HG03571 (cell line): ENCODE measurements around the gene MYH15.

Experiments
- ATAC-seq: cut with Tn5 transposase; IDR thresholded peaks from one replicate; pipeline ENCODE4 v1.9.1; 2021; ENCODE audit not compliant: unreplicated experiment

Gene MYH15

DNA sequence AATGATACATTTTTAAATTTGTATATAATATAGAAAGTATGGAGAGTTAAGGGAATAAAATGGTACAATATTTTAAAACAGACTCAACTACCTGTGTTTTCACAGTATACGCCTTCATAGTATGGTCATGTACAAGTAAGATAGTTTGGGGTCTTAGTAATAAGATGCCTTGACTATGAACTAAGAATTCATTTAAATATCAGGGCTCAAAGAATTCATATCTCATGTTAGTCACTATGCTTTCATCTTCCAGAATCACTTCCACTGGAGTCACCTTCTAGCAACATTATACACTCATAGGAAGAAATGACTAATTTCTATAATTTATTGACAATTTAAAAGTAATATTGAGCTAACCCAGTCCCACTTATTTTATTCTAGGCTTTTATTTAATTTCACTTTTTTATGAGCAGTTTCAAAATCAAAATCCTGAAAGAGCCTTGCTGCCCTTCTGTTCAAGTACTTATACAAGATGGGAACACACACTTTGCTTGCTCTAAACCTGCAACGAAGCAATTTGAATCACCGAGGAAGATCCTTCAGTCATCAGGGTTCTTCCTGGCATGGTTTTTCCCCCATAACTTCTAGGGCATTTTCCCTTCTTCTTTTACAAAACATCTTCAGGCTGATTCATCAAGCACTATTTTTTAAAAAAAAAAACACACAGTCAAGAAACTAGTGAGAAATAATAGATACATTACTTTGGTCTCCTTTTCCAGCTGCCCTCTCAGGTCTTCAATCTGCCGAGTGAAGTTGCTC, 94.1 kb downstream of the MYH15 start:
- ATAC-seq: no peak

DNA sequence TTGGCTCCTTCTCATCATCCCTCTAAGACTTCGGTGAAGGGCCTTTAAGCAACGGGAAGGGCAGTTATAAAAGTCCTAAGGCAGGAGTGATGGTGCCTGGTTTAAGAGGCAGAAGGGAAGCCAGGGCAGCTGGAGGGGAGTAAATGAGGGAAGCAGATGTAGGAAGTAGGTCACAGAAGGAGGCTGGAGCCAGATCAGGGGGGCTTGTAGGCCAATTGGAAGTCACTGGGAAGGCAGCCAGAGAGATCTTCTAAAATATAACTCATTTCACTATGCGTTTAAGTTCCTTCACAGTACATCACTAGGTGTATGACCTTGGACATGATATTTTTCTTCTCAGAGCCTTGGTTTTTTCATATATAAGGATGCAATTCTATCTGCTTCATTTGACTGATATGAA, 94.7 kb downstream of the MYH15 start:
- ATAC-seq: no peak

DNA sequence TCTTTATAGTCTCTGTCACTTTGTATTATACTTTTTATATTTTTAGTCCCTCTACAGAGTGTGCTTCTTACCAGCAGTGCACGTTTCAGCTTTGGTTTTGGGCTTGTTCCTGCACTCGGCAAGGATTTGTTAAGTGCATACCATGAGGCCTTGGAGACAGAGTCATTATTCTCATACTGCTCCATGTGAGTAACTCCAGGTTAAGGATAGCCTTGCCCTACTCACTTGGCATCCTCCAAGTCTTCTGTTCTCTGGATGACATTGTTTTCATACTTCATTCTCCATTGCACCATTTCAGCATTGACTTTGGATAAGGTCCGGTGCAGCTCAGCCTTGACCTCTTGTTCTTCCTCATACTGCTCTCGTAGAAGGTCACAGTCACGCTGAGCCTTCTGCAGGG, 96.4 kb downstream of the MYH15 start:
- ATAC-seq: no peak

DNA sequence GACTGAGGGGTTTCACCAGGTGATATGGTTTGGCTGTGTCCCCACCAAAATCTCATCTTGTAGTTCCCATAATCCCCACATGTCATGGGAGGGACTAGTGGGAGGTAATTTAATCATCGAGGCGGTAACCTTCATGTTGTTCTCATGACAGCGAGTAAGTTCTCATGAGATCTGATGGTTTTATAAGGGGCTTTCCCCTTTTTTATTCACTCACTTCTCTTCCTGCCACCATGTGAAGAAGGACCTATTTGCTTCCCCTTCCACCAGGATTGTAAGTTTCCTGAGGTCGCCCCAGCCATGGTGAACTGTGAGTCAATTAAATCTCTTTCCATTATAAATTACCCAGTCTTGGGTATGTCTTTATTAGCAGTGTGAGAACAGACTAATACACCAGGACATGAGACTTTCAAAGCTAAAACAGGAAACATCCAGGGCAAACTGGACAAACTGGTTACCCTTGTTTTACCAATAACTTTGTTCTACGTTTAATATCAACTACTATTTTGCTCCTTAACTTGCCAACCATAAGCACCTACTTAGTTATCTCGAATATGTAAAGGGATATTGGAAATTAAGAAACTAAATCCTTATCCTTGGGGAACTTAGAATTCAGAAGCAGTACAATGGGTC, 98.2 kb downstream of the MYH15 start:
- ATAC-seq: no peak

DNA sequence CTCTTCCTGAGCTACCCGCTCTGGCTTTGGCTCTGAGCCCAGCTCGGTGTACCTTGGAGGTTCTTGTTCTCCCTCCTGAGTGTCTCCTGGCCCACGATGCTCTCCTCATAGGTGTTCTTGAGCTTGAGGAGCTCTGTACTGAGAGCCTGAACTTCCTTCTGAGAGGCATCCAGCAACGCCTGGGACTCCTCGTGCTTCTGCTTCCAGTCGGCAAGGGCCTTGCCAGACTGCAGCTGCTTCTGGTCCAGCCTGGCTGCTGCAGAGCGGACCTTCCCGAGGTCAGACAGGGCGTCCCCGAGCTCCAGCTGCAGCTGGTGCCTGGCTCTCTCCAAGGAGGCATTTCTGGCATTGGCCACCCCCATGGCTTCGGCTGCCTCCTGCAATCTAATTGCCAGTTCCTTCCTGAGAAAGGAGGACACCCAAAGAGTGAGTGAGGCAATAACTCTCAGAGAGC, 99.8 kb downstream of the MYH15 start:
- ATAC-seq: no peak

DNA sequence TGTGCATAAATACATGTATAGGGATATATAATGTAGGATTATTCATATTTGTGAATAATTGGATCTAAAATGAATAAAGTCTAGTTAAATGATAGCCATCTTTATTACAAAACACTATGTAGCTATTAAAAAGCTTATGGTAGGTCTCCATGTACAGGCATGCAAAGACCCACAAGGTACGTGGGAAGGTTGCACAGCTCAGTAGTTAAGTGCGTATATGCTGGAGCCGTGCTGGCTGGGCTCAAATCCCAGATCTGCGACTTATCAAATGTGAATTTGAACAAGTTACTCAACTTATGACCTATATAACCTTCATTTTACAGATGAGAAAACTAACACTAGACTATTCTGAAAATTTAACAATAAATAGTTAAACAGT, 100.6 kb downstream of the MYH15 start:
- no peak for ATAC-seq

DNA sequence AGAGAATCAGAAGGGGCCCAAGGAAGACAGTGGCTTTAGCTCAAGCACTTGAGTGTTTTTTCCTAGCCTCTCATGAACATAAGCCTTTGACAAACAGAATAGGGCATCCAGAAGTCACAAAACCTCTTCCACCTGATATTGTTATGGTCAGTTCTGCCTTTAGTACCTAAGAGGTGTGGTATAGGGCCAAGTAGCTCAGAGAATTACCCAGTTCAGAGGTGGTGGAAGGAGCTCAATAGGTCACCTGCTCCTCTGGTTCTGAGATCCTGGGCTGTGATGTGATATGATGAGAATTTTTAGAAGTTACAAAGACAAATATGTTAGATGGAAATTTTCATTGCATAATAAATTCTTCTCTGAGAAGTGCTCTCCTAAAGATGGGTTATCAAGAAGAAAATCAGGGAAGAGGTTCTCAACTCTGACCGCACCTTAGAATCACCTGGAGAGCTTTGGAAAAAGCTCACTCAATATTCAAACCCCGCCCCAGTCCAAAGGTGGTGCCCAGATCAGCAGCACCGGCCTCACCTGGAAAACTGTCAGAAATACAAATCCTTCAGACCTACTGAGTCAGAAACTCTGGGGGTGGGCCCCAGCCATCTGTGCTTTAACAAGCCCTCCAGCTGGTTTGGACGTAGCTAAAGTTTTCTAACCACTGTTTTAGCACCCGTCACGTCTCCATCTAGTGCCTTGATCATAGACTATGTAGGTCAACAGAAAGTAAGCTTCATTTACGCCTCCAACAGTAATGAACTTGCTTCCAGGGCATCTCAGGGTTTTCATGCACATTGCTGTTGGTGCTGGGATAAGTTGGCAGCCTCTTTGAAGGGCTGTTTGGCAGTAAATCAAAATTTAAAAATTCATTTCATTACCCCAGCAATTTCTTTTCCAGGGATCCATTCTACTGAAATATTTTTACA, 101.3 kb downstream of the MYH15 start:
- ATAC-seq: no peak

DNA sequence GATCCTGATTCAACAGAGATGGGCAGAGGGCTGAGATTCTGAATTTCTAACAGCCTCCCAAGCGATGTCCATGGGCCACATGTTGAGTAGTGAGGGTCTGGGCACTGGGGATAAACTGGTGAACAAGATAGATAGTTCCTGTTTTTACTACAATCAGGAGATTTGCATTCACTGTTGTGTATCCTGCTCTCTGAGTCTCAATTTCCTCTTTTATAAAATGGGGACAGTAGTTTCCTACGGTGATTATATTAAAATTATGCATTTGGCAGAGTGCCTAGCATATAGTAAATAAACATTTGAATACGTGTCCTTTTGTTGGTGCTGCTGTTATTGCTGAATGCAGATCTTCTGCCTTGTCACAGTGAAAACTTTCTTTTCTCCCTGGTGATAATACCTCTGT, 102.5 kb downstream of the MYH15 start:
- ATAC-seq: no peak

DNA sequence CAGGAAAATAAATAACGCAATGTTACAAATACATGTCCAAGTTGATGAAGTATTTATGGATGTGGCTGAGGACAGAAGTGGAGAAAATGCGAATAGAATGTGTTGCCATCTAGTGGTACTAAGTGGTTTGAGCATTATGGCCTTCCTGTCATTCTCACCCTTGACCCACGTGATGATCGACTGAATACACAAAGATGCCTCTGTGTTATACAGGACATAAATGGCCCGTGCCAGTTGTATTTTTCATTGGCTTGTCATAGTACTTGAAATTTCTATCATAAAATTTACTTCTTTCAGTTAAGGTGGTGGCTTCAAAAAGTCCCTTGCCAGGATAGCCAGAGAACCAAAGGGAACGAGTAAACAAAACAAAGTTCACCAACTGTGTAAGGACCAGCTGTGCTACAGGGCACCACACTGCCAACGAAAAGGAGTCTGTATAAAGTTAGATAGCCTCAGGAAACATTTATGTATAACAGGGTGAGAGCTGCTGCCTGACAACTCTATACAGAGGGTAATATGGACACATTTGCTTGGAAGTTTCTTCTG, 103.7 kb downstream of the MYH15 start:
- ATAC-seq: peak; percentile 84

DNA sequence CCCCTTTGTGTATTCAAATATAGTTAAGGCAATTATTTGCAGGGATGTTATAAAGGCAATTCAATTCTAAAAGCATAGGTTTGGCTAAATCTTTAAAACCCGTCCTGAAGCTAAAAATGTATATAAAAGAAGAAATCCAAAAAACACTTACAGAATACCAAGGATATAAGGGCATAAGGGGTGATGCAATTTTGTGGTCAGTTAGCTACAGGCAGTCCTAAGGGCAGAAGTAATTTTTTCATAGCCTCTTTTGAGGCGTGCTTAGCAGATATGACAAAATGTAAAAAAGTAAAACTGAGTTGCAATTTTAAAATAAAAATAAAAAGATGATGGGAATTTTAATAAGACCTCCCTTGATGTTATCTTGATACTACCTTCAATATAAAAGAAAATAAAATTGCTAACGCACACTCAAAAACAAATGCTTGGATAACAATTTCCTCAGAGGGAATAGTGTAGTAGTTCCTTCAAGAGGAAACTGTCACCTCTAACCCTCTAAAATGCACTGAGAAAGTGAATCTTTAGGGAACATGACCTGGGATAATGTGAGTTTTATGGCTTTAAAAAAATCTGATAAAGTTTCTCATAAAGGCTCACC, 104.2 kb downstream of the MYH15 start:
- ATAC-seq: no peak

DNA sequence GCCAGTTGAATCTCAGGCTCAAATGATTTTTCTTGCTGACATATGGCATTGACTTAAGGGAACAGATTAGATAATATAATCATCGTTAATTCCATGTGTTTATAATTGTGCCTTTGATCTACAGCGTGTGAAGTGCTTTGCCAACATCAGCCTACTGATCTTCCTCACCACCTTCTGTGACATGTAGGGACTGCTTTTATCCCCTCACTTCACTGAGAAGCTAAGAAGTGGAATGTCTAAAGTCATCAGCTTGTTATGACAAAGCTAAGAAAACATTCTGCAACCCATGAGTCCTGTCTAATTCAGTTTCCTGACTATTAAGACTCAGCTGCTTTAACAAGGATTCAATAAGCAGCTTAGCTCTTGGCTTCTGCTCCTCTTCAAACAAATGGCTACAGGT, 106.0 kb downstream of the MYH15 start:
- no peak for ATAC-seq

DNA sequence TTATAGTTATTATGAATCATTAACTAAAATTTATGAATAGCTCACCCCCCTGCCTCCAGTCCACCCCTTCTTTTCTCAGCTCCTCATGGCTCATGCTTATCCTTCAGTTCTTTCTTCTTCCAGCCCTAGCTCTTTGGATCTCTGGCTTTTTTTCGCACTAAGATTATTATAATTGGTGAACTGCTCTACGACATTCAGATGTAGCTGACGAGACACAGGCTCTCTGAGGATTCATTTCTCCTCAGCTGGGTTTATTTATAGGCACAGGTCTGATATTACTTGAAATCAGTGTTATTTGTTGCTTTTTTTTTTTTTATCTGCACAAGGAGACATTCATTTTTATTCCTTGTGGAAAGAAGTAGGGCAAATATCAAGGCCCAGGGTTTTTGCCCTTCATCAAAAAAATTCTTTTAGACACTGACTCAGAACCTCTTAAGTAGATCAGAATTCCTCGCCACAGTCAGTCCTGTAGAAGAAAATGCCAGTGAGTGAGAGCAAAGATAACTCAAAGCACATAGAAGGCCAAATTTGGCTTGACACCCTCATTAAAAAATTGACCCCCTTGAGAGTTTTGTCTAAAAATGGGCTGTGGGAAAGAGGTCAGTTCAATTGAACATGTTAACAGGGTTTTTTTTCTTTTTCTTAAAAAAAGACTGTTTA, 106.6 kb downstream of the MYH15 start:
- ATAC-seq: no peak

DNA sequence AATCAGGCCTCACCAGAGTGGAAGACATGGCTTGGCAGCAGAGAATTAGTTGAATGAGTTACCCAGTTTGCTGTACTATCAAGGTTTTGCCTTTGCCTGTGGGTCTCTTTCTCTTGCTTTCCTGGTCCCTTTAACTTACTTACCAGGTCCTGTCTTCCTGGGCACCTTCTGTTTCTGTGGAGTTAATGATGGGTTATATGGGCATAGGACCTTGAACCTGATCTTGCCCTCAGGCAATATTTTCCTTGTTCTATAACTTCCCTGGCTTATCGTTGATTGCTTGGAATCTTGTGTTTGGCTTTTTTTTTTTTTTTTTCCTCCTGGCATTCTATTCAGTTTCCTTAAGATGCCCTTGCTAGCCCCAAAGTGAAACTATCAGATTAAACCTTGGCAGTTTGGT, 107.2 kb downstream of the MYH15 start:
- ATAC-seq: no peak

DNA sequence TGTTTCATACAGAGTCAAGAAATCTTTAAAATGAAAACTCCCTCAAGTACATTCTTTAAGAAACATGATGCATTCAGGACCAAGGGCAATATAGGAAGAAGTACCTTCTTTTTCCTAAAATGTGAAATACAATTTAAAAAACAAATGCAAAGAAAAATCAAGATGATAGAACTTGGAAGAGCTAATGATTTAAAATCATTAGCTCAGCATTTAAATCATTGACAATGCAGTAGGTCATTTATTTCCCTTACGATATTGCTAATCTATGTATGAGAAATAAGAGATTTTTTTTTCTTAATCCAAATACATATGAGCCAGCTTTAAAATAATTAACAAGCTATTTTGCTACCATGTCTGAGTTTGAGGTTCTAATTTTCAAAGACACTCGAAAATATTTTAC, 108.6 kb downstream of the MYH15 start:
- ATAC-seq: no peak

DNA sequence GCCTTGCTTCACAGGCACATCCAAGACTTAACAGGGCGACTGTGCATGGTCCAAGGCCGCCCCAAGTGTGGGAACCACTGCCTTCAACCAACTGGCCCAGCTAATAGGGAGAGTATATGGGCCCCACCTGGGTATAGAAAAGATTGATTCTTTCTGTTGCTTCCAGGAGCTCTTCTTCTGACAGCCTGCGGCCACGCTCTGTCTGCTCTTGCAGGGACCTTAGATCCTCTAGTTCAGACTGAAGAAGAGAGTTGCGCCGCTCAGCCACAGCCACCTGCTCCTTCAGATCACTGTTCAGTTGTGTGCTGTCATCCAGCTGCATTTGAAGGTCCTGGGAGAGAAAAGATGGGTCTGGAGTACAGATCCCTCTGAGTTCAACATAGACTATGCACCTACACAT, 111.9 kb downstream of the MYH15 start:
- no peak for ATAC-seq

DNA sequence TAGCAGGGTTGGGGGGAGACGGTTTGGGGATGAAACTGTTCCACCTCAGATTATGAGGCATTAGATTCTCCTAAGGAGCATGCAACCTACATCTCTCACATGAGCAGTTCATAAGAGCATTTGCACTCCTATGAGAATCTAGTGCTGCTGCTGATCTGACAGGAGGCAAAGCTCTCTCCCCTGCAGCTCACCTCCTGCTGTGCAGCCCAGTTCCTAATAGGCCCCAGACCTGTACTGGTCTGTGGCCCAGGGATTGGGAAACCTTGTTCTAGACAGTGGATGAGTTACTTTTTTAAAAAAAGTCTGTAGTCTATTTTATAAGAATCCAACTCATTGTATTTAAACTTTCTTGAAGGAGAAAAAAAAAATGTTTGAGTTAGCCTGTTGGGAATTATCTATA, 114.1 kb downstream of the MYH15 start:
- no peak for ATAC-seq

DNA sequence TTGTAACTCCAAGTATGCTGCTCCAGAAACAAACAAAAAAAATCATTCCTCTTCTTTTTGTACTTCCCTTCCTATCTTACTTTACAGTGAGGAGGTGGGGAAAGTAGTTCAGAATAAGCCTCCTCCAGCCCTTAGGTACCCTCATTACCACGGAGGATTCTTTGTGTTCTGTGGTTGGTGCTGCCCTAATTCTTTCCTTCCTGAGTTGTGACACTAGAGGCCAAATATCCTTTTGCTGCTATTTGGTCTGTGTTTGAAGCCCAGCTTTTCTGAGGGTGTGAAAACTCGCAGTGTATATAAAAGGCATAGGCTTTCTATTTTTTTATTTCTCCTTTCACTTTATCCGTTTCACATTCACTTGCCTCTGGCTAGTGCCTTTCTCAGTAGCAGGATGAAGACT, 115.8 kb downstream of the MYH15 start:
- no peak for ATAC-seq

DNA sequence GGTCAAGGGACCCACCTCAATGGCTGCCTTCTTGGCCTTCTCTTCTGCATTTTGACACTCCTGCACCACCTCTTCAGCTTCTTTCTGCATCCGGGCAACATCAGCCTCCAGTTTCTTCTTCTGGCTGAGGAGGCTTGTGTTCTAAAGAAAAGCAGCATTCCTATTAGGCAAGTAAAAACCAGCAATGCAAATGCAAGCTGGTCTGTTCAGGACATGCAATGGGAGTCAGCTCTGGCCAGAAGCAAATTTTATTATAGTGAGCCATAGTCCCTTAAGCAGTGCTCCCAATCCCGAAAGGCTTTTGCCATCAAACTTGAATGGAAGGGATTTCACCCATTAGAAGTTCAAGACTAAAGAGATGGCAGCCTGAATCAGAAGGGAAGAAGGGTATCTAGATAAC, 116.4 kb downstream of the MYH15 start:
- no peak for ATAC-seq

DNA sequence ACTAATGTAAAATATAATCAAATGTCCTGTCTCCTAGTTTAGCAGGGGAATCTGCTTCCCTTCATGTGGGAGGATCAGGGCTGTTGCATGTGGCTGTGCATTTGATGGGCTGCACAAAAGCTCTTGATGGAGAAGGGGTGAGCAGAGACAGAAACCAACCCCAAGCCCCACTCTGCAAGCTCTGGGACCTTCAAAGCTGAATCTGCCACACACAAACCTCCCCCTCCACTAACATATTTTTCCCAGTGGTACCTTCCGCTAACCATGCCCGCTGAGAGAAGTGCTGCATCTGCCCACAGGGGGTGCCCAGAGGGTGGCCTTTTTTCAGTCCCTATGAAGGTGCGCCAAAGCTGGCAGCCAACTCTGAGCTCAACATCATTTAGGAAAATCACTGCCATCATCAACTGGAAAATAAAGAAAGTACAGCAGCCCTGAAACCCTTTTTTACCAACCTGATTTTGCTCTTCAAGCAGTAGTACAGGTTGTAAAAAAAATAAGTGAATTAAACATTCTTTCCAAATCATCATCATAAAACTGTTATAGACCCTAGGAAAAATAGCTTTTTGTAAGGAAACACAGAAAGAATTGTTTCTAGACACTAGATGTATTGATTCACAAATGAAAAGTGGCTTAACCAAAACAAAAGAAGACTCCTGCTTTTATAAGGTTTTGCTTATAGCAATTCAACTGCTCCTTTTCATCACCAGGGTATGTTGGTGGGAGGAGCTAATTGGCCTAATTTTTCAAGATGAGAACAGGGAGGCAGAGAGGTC, 117.1 kb downstream of the MYH15 start:
- ATAC-seq: no peak
